SK-N-SH treated with all-trans-retinoic acid at 6 μM for 48 hours (cell line): Measurements from ENCODE around the gene NRDE2.

Experiments
- ARNTL ChIP-seq: fragments of 450-650 bp; formaldehyde crosslinking; IDR thresholded peaks from 2 replicates; pipeline ENCODE4 v1.5.0; 2020; ENCODE audit warnings: low read depth, mild to moderate bottlenecking, moderate library complexity, borderline replicate concordance
- PPARA ChIP-seq: fragments of 250-450 bp; sonication (Bioruptor Pico); IDR thresholded peaks from 2 replicates; pipeline ENCODE4 v1.5.0; 2020; ENCODE audit warnings: mild to moderate bottlenecking, borderline replicate concordance
- TOX ChIP-seq: fragments of 250-450 bp; sonication (Bioruptor Pico); IDR thresholded peaks from 2 replicates; pipeline ENCODE4 v1.8.0; 2021; ENCODE audit warnings: mild to moderate bottlenecking, moderate library complexity, borderline replicate concordance
- ZFP3 ChIP-seq: fragments of 250-450 bp; sonication (Bioruptor Pico); IDR thresholded peaks from 2 replicates; pipeline ENCODE4 v1.5.0; 2020; ENCODE audit warnings: mild to moderate bottlenecking, moderate library complexity
- ZNF565 ChIP-seq: fragments of 450-650 bp; formaldehyde crosslinking; conservative IDR thresholded peaks from 2 replicates; pipeline ENCODE4 v1.5.0; 2020; ENCODE audit warnings: low read depth, mild to moderate bottlenecking, moderate library complexity
- ZNF8 ChIP-seq: fragments of 450-650 bp; formaldehyde crosslinking; IDR thresholded peaks from 2 replicates; pipeline ENCODE4 v1.5.0; 2020; ENCODE audit warnings: mild to moderate bottlenecking, moderate library complexity
- TF ChIP-seq, protein P1 (sequence below): fragments of 250-450 bp; sonication (Bioruptor Pico); IDR thresholded peaks from 2 replicates; pipeline ENCODE4 v1.8.0; 2021; ENCODE audit warnings: low read depth, mild to moderate bottlenecking, moderate library complexity, borderline replicate concordance
- TF ChIP-seq, protein P2 (sequence below): fragments of 250-450 bp; sonication (Bioruptor Pico); IDR thresholded peaks from 2 replicates; pipeline ENCODE4 v1.8.0; 2020; ENCODE audit warnings: mild to moderate bottlenecking, moderate library complexity, borderline replicate concordance

DNA sequence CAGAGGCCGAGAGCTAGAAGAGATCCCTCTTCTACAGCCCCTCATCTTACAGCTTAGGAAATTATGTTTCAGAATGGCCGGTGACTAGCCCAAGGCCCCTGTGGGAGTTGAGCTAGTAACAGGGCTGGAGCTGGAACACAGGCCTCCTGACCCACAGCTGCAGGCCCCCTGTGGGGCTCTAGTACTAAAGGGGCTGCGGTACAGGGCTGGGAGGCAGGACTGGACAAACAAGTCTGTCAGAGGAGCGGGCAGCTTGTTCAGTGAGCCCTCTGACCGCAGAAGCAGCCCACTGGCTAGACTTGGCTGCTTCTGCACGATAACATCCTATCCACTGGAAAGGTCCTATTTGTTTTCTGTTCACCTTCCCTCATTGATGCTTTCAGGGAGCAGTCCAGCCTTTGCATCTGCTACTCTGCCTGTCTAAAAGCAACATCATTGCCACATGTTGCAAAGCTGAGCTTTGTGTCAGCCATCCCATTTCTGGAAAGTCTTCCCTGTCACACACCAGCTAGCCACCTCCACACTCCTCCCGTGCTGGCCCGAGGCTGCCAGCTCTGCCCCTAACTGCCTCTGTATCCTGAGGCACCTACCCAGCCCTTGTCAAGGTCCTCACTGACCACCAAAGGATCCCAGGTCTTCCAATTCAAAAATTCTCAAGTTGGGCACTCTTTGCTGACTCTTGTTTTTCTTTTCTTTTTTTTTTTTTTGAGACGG is 65.1 kb downstream of the NRDE2 start:
- TF ChIP-seq PPARA (CRISPR knock-in tag) (no peak), ARNTL (CRISPR knock-in tag) (no peak), ZNF565 (CRISPR knock-in tag) (no peak), ZFP3 (CRISPR knock-in tag) (no peak), ZNF8 (CRISPR knock-in tag) (no peak), TOX (CRISPR knock-in tag) (no peak)
- TF ChIP-seq, protein P1, sequence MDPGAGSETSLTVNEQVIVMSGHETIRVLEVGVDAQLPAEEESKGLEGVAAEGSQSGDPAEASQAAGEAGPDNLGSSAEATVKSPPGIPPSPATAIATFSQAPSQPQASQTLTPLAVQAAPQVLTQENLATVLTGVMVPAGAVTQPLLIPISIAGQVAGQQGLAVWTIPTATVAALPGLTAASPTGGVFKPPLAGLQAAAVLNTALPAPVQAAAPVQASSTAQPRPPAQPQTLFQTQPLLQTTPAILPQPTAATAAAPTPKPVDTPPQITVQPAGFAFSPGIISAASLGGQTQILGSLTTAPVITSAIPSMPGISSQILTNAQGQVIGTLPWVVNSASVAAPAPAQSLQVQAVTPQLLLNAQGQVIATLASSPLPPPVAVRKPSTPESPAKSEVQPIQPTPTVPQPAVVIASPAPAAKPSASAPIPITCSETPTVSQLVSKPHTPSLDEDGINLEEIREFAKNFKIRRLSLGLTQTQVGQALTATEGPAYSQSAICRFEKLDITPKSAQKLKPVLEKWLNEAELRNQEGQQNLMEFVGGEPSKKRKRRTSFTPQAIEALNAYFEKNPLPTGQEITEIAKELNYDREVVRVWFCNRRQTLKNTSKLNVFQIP (CRISPR knock-in tag), result no peak
- TF ChIP-seq, protein P2, sequence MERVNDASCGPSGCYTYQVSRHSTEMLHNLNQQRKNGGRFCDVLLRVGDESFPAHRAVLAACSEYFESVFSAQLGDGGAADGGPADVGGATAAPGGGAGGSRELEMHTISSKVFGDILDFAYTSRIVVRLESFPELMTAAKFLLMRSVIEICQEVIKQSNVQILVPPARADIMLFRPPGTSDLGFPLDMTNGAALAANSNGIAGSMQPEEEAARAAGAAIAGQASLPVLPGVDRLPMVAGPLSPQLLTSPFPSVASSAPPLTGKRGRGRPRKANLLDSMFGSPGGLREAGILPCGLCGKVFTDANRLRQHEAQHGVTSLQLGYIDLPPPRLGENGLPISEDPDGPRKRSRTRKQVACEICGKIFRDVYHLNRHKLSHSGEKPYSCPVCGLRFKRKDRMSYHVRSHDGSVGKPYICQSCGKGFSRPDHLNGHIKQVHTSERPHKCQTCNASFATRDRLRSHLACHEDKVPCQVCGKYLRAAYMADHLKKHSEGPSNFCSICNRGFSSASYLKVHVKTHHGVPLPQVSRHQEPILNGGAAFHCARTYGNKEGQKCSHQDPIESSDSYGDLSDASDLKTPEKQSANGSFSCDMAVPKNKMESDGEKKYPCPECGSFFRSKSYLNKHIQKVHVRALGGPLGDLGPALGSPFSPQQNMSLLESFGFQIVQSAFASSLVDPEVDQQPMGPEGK (CRISPR knock-in tag), result no peak
